Esophagus squamous epithelium (tissue), 5 donors: ENCODE data around the gene CAPN1. TPM values are rescaled to one million over a fixed set of nuclear protein-coding genes. Genes with fewer than 3 reads are reported as not detected.

Experiments used
- DNase-seq: peaks from one replicate; lab custom pipeline; 2025; lab: John Stamatoyannopoulos, UW
- H3K27ac ChIP-seq, 4 donors: fragments of 200-600 bp; sonication (generic); one replicate each; pipeline ENCODE4 v1.5.1; 2016 to 2019; ENCODE audit warnings: mild to moderate bottlenecking in 1 of 4
- H3K27me3 ChIP-seq, 4 donors: fragments of 200-600 bp; sonication (generic); 1 replicate in 3 of 4; 2 replicates in 1 of 4; pipeline versions ENCODE4 v1.5.1 to v1.6.0; 2017 to 2021; ENCODE audit warnings: antibody characterized with exemption in 1 of 4
- H3K36me3 ChIP-seq, 3 donors: fragments of 200-600 bp; sonication (generic); one replicate each; pipeline ENCODE4 v1.5.1; 2016 to 2019
- H3K4me1 ChIP-seq, 3 donors: fragments of 200-600 bp; sonication (generic); one replicate each; pipeline ENCODE4 v1.5.1; 2017 to 2019
- H3K4me3 ChIP-seq, 4 donors: fragments of 200-600 bp; sonication (generic); 1 replicate in 3 of 4; 2 replicates in 1 of 4; pipeline ENCODE4 v1.5.1; 2016 to 2019; ENCODE audit warnings: mild to moderate bottlenecking in 2 of 4, moderate library complexity in 1 of 4
- H3K9me3 ChIP-seq, 3 donors: fragments of 200-600 bp; sonication (generic); one replicate each; pipeline ENCODE4 v1.5.1; 2016 to 2019
- POLR2A ChIP-seq, 4 donors: fragments of 450-650 bp; IDR thresholded peaks; one replicate each; pipeline ENCODE4 v1.6.1; 2017; ENCODE audit warnings: antibody characterized with exemption in 4 of 4, mild to moderate bottlenecking in 4 of 4, moderate library complexity in 3 of 4
- WGBS, 2 donors: methylation state at CpG; one replicate each; pipeline ENCODE4 v1.1.5; 2018; 5-methylcytosine and 5-hydroxymethylcytosine counted together
- intact Hi-C: fragments of 100-400 bp; cut with DNase I; formaldehyde crosslinking; loops from one replicate; pipeline ENCODE4 v1.15.0; 2022
- total RNA-seq, 4 donors: library from RNA; depleted of rRNA; stranded (reverse); fragments of >200 nt; gene quantifications; one replicate each; pipeline ENCODE4 v1.1.0, GENCODE V29; 2016
- TF ChIP-seq, protein P1 (sequence below), 6 experiments: fragments of 450-650 bp in 4 of 6; fragments of 200-600 bp in 2 of 6; sonication (generic) in 2 of 6; IDR thresholded peaks; one replicate each; pipeline ENCODE4 v1.5.1; 2016 to 2019; ENCODE audit warnings: antibody characterized with exemption in 6 of 6, mild to moderate bottlenecking in 4 of 6, moderate library complexity in 4 of 6
- donor health status: DM: yes; HTN: yes; CAD: no.

CAPN1 gene
- total RNA-seq, 4 donors from 2014 or later = 225 to 696 (median 354) TPM

DNA sequence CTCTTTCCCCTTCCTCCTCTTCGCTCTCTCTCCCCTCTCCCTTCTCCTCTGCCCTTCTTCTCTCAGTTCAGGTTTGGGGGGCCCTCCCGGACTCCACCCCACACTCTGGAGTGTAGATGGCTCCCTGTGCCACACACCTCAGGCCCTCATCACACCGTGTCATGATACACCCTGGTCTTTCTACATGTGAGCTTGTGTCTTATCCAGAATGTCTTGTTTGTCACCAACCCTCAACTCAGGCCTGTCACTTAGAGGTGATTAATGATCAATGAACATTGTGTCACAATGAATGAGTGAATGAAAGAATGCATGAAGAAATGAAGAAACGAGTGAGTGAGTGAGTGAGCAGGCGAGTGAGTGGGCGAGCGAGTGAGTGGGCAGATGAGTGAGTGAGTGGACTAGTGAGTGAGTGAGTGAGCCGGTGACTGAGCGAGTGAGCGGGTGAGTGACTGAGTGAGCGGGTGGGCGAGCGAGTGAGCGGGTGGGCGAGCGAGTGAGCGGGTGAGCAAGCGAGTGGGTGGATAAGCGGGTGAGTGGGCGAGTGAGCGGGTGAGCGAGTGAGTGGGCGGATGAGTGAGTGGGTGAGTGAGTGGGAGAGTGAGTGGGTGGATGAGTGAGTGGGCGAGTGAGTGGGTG lies 33.8 kb downstream of the CAPN1 start:
- Histone ChIP-seq H3K27me3 (no peaks in the 10 kb centered on the region), H3K4me1 (peaks cover 0 to 25% (median 6%) of the 10 kb centered on the region in 3 donors), H3K36me3 (peaks cover 15 to 24% (median 19%) of the 10 kb centered on the region in 3 donors), H3K9me3 (no peaks in the 10 kb centered on the region), H3K27ac (no peak overlapping the region), H3K4me3 (no peak overlapping the region)
- intact Hi-C loops = no loop called here
- 87 to 91% methylated on average over 24 of the region's 24 CpGs for WGBS, 2 donors
- DNase-seq = no peak
- TF ChIP-seq POLR2A (IDR thresholded peaks at IDR 0.05) = no peak
- TF ChIP-seq, protein P1, sequence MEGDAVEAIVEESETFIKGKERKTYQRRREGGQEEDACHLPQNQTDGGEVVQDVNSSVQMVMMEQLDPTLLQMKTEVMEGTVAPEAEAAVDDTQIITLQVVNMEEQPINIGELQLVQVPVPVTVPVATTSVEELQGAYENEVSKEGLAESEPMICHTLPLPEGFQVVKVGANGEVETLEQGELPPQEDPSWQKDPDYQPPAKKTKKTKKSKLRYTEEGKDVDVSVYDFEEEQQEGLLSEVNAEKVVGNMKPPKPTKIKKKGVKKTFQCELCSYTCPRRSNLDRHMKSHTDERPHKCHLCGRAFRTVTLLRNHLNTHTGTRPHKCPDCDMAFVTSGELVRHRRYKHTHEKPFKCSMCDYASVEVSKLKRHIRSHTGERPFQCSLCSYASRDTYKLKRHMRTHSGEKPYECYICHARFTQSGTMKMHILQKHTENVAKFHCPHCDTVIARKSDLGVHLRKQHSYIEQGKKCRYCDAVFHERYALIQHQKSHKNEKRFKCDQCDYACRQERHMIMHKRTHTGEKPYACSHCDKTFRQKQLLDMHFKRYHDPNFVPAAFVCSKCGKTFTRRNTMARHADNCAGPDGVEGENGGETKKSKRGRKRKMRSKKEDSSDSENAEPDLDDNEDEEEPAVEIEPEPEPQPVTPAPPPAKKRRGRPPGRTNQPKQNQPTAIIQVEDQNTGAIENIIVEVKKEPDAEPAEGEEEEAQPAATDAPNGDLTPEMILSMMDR (IDR thresholded peaks at IDR 0.05) = no peak

DNA sequence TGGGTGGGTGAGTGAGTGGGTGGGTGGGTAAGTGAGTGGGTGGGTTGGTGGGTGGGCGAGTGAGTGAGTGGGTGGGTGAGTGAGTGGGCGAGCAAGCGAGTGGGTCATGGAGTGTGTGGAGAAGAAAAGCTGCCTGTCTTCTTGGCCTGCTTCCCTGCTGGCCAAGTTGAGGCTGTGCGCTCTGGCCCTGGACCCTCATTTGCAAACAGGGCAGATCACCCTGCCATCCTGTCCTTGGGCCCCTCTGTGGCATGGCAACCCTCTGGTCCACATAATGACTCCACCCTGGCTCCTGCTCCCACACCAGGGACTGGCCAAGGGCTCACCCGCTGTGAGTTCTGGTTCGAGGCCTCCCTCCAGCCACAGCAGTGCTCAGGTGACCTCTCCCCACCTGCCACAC lies 35.1 kb downstream of the CAPN1 start:
- no peak for DNase-seq
- Histone ChIP-seq H3K4me3 (no peak overlapping the region), H3K4me1 (peaks cover 0 to 25% (median 6%) of the 10 kb centered on the region in 3 donors), H3K36me3 (peaks cover 2 to 20% (median 6%) of the 10 kb centered on the region in 3 donors), H3K9me3 (no peaks in the 10 kb centered on the region), H3K27ac (no peak overlapping the region), H3K27me3 (no peaks in the 10 kb centered on the region)
- WGBS, 2 donors = 73 to 84% methylated on average over 6 of the region's 6 CpGs
- intact Hi-C loops = no loop called here
- TF ChIP-seq, protein P1 (IDR thresholded peaks at IDR 0.05) = no peak
- no peak for TF ChIP-seq POLR2A (IDR thresholded peaks at IDR 0.05)

DNA sequence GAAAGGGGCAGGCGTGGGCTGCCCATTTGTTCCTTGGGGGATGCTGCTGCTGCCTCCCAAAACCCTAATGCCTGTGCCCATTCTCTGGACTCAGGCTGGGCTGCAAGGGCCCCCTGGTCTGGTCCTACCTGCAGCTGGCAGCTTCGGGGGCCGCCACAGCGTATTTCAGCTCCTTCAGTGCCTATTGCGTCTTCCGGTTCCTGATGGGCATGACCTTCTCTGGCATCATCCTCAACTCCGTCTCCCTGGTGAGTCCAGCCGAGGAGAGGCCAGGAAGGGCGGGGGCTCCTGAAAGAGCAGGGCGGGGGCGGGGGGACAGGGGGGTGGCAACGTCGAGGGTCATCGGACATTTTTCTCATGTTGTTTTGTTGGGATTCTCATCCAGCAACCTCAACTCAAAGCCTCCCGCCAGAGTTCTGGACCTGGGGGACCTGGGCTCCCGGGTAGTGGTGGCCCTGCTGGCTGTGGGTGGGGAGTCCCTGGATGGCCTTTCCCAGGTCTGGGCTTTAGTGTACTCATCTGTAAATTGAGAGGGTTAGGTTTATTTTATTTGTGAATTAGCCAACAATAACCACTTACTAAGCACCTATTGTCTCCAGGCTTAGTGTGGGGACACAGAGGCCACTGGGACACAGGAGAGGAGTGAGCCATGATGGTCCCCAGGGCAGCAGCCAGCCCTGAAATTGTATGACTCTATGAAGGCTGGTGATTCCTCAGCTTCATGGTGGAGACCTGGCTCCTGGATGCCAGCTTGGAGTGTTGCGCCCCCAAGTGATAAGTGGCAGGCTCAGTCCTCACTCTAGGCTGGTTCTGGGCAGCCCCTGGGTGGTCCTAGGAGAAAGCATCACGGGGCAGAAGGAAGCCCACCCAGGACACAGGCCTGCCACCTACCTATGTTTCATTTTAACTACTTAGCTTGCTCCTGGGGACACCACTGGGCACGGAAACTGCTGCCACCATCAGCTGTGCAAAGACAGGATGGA lies 36.0 kb downstream of the CAPN1 start:
- no peaks in the 10 kb centered on the region for H3K27me3 ChIP-seq
- intact Hi-C loops = no loop called here
- no peaks in the 10 kb centered on the region for H3K9me3 ChIP-seq
- peaks cover 0 to 11% (median 0%) of the 10 kb centered on the region in 3 donors for H3K36me3 ChIP-seq
- H3K27ac ChIP-seq = no peak overlapping the region
- no peak for DNase-seq
- no peak for TF ChIP-seq POLR2A (IDR thresholded peaks at IDR 0.05)
- TF ChIP-seq, protein P1 (IDR thresholded peaks at IDR 0.05) = no peak
- H3K4me3 ChIP-seq = no peak overlapping the region
- 81 to 100% methylated on average over 2 to 15 of the region's 19 CpGs for WGBS, 2 donors
- peaks cover 0 to 28% (median 6%) of the 10 kb centered on the region in 3 donors for H3K4me1 ChIP-seq

DNA sequence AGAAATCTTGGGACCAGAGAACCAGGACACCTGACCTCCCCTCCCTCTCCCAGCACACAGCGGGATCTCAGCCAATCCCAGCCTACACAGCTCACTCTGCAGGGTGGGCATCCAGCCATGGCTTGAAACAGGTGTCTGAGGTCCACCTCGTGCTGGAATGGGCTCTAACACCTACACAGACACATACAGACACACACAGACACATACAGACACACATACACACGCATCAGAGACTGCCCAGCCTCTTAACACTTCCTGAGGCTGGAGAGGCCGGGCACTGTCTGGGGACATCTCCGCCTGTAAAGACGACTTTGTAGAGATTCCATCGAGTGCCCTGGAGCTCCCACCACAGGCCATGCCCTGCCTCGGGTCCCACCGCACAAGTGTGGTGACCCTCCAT lies 36.7 kb downstream of the CAPN1 start:
- intact Hi-C loops = no loop called here
- Histone ChIP-seq H3K4me1 (peaks cover 0 to 21% (median 6%) of the 10 kb centered on the region in 3 donors), H3K9me3 (no peaks in the 10 kb centered on the region), H3K4me3 (no peak overlapping the region), H3K36me3 (peaks cover 0 to 14% (median 0%) of the 10 kb centered on the region in 3 donors), H3K27me3 (no peaks in the 10 kb centered on the region), H3K27ac (no peak overlapping the region)
- 81 to 84% methylated on average over 9 of the region's 9 CpGs for WGBS, 2 donors
- TF ChIP-seq POLR2A (IDR thresholded peaks at IDR 0.05) = no peak
- TF ChIP-seq, protein P1 (IDR thresholded peaks at IDR 0.05) = no peak
- no peak for DNase-seq

DNA sequence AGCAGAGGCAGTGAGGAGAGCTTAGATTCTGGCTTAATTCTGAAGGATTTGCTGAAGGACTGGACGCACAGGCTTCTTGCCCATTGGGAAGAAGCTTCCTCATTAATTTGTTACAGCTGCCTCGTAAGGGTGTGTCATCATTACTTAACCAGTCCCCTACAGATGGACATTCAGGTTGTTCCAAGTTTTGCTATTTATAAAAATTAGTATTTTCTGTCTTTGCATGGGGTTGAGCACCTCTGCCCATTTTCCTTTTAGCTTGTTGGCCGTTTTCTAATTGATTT lies 38.1 kb downstream of the CAPN1 start:
- no peak for DNase-seq
- Histone ChIP-seq H3K9me3 (no peaks in the 10 kb centered on the region), H3K27ac (no peak overlapping the region), H3K4me3 (no peak overlapping the region), H3K27me3 (no peaks in the 10 kb centered on the region), H3K36me3 (peaks cover 0 to 17% (median 0%) of the 10 kb centered on the region in 3 donors), H3K4me1 (peaks cover 5 to 20% (median 11%) of the 10 kb centered on the region in 3 donors)
- TF ChIP-seq, protein P1 (IDR thresholded peaks at IDR 0.05) = no peak
- TF ChIP-seq POLR2A (IDR thresholded peaks at IDR 0.05) = no peak
- intact Hi-C loops = no loop called here
- WGBS, 2 donors = 54 to 68% methylated on average over 3 of the region's 3 CpGs
